Inflammatory macrophage treated with lipopolysaccharide for 1 hour (primary cell): ENCODE data around the gene ARHGEF17.
A peak's percentile ranks its signal among the peaks of the same experiment; 100 is the strongest.

Experiments used
- DNase-seq, 2 donors: peaks; one replicate each; pipeline ENCODE4 v3.0.0-alpha.2; 2020 to 2022

The ARHGEF17 gene

DNA sequence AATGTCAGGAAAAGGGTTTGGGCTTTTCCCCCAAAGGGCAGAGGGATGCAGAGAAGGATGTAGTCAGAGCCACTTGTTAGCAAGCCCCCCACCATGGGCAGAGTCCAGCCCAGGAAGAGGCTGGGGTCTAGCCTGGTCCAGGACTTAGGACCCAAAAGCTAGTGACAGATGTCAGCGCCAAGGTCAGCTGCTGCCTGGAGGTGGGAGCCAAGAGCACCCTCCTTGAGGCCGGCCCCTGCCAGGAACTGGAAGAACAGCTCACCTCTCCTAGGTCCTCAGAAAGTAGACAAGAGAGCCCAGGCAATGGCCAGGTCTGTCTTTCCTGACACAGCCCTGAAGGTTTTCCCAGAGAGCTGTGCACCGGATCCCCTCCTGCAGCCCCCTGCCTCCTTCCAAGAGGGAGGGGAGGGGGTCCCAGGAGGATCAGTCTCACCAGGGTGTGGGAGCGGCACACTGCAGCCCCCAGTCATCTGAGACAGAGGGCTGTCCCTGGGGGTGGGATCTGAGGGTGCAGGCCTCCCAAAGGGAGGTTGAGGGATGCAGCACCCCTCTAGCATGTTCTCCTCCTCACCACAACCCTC is 14.6 kb upstream of the ARHGEF17 start:
- no peak for DNase-seq

DNA sequence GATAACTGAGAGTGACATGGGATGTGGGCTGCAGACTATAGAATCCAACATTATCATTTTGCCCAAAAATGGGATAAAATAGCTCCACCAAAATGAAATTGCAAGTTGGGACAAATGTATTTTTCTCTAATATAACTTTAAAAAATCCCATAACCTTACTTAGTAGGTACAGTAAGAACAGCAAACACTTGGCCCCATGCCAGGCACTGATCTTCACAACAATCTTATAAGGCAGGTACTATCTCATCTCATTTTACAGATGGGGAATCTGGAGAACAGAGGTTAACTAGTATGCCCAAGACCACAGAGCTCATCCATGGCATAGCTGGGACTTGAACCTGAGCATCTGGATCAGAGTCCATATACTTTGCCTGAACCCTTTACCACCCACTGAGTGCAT is 13.5 kb upstream of the ARHGEF17 start:
- no peak for DNase-seq

DNA sequence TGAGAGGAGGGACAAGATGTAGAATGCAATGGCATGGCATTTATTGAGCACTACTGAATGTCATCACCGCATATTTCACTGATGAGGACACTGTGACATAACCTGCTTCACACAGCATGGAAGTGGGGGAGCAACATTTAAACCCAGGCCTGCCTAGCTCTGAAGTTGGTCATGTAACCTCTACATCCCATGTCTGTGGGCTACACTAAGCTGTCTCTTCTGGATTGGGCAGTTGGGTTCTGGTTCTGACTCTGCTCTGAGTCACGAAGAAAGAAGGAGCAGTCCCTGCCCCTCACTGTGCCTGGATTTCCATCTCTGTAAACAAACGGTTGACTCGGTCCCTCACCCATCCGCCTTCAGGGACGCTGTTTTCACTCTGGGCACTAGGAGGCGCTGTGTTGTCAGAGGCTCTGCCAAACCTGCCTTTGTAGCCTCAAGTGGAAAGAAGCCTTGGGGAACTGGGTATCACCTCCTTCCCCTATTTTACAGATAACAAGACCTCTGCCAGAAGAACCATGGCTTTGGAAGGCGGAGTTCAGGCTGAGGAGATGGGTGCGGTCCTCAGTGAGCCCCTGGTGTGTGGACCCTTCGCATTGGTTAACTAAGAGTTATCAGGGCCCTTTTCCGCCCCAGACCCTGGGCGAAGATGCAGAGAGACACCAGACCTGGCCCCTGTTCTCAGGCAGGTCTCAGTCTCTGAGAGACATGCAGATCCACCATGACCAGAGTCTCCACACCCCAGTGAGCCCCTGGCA is 12.7 kb upstream of the ARHGEF17 start:
- peak; percentile 64 to 98 for DNase-seq

DNA sequence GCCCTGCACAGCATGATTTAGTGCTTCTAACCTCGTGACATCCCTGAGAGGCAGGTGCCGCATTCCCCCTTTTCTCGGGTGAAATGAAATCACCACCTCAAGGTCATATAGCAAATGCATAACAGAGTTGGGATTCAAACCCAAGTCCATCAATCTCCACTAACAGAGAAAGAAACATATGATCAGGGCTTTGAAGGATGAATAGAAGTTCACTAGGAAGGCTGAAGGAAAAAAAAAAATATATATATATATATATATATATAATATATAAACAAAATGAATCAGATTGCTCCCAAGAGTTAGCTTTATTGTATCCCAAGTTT is 12.1 kb upstream of the ARHGEF17 start:
- DNase-seq = no peak

DNA sequence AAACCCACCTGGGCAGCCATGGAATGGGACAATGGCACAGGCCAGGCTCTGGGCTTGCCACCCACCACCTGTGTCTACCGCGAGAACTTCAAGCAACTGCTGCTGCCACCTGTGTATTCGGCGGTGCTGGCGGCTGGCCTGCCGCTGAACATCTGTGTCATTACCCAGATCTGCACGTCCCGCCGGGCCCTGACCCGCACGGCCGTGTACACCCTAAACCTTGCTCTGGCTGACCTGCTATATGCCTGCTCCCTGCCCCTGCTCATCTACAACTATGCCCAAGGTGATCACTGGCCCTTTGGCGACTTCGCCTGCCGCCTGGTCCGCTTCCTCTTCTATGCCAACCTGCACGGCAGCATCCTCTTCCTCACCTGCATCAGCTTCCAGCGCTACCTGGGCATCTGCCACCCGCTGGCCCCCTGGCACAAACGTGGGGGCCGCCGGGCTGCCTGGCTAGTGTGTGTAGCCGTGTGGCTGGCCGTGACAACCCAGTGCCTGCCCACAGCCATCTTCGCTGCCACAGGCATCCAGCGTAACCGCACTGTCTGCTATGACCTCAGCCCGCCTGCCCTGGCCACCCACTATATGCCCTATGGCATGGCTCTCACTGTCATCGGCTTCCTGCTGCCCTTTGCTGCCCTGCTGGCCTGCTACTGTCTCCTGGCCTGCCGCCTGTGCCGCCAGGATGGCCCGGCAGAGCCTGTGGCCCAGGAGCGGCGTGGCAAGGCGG is 11.4 kb upstream of the ARHGEF17 start:
- no peak for DNase-seq

DNA sequence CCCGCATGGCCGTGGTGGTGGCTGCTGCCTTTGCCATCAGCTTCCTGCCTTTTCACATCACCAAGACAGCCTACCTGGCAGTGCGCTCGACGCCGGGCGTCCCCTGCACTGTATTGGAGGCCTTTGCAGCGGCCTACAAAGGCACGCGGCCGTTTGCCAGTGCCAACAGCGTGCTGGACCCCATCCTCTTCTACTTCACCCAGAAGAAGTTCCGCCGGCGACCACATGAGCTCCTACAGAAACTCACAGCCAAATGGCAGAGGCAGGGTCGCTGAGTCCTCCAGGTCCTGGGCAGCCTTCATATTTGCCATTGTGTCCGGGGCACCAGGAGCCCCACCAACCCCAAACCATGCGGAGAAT is 10.9 kb upstream of the ARHGEF17 start:
- DNase-seq = no peak

DNA sequence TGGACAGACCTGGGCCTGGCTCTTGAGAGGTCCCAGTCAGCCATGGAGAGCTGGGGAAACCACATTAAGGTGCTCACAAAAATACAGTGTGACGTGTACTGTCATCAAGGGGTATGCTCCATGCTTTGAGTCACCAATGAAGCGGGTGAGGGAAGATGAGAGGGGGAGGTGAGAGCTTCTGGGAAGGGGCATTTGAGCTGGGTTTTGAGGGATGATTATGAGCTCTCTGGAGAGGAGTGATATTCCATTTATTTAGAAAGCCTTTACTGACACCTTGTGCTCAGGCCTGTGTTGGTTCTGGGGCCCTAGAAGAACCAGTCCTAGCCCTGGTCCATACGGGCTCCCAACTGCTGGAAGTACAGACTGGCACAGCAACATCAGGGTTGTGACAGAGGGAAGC is 10.4 kb upstream of the ARHGEF17 start:
- no peak for DNase-seq

DNA sequence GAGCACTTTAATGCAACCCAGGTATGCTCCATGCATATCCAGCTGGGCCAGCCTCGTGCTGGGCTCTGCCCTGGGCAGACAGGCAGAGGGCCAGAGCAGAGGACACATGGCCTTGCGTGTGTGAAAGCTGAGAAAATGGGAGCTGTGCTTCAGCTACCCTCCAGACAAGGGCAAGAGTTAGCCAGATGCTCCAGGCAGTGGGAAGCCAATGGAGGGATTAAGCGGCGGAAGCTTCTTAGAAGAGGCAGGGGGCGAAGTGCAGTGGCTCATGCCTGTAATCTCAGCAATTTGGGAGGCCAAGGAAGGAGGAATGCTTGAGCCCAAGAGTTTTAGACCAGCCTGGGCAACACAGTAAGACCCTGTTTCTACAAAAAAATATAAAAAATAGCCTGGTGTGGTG is 9.8 kb upstream of the ARHGEF17 start:
- no peak for DNase-seq

DNA sequence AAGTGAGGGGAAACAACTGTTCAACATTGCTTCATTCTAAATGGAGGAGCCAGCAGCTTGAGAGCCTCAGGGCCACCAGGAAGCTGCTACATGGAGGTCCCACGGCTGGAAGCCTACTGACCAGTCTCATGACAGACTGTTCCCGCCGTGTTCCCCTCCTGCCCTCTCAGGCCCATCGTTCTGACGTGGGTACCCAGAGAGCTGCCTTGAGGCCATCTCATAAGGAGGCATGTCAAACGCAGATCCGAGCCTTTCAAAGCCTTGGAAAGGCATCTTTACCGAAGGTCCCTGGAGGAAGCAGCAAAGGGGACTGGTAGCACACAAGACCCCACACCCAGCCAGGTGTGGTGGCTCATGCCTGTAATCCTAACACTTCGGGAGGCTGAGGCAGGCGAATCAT is 8.3 kb upstream of the ARHGEF17 start:
- DNase-seq = no peak

DNA sequence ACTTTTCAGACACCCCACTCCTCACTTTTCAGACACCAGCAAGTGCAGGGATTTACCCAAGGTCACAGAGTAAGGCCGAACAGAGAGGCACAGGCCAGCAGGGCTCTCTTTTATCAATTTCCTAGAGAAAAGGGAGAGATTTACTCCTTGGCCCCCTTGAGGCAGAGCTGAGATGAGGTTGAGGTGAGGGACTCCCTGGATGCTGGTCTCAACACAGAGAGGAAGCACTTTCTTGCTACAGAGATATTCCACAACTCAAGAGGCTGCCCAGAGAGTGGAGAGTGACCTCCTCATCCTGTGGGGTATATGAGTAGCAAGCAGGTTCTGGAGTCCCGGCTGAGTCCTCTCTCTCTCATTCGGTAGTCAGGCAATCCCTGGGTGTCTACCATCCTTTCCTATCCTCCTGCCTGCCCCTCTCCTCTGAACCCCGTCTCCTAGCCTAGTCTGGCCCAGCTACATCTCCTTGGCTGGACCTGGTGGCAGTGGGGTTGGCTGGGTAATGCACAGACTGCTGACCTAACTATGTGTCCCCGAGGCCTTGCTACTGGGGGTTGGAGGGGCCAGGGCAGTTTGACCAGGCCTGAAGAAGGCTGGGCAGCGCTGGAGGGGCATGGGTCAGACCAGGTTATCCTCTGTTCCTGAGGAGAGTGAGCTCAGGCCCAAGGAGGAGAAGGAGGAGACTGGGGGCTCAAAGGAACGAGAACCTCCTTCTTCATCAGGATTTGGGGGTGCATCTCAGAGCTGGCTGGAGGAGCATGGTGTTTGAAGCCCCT is 1.8 kb upstream of the ARHGEF17 start:
- DNase-seq = no peak

DNA sequence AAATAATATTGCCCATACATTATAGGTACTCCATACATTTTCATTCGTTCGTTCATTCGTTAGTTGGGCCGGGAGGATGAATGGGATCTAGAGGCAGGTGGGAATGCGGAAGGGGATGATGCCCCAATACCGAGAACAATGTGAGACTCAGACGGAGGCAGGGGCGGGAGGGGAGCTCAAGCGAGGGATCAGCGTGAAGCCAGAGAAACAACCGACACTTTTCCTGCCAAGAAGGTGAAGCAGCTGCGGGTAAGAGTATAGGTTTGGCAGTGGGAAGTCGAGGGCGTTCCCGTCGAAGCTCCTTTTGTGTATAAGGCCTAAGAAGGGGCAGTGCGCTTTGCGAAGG is 1.1 kb upstream of the ARHGEF17 start:
- no peak for DNase-seq

DNA sequence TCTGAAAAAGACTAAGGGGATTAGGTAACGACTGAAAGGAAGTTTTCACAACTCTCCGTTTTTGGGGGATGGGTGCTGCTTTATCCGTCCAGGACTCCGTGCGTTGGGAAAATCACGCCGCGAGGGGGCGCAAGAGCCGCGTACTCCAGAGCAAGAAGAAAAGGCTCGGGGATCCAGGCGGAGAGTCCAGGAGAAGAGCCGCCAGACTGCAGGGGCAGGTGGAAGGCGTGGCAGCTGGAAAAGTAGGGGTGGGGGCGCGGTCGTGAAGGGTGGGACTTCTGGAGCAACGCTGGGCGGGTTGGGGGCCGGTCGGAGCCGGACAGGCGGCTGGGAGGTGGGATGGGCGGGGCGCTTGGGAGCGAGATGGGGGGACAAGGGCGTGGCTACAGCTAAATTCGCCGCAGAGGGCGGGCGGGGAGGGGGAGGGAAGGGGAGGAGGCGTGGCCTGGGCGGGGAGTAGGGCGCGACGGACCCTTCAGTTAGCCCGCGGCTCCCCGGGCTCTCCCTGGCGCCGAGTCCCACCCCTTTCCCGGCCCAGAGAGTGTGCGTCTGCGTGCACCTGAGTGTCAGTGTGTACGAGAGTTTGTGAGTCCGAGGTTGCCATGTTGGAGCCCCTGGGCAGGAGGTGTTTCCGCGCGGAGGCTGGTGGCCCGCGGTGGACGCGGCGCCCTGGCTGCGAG is 613 bp upstream of the ARHGEF17 start:
- DNase-seq = peak; percentile 81 to 98

DNA sequence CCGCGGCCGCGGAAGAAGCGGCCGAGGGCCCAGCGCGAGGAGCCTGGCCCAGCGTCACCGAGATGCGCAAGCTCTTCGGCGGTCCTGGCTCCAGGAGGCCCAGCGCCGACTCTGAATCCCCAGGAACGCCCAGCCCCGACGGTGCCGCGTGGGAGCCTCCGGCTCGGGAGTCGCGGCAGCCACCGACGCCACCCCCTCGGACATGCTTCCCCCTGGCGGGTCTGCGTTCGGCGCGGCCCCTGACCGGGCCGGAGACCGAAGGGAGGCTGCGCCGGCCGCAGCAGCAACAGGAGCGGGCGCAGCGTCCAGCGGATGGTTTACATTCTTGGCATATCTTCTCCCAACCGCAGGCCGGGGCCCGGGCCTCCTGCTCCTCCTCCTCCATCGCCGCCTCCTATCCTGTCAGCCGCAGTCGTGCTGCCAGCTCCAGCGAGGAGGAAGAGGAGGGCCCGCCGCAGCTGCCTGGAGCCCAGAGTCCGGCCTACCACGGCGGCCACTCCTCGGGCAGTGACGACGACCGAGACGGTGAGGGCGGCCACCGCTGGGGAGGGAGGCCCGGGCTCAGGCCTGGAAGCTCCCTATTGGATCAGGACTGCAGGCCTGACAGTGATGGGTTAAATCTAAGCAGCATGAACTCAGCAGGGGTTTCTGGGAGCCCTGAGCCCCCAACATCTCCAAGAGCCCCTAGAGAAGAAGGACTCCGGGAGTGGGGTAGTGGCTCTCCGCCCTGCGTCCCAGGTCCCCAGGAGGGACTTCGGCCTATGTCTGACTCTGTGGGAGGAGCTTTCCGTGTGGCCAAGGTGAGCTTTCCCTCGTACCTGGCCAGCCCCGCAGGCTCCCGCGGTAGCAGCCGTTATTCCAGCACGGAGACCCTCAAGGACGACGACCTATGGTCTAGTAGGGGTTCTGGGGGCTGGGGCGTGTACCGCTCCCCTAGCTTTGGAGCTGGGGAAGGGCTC is 1.2 kb downstream of the ARHGEF17 start:
- peak; percentile 58 to 62 for DNase-seq

DNA sequence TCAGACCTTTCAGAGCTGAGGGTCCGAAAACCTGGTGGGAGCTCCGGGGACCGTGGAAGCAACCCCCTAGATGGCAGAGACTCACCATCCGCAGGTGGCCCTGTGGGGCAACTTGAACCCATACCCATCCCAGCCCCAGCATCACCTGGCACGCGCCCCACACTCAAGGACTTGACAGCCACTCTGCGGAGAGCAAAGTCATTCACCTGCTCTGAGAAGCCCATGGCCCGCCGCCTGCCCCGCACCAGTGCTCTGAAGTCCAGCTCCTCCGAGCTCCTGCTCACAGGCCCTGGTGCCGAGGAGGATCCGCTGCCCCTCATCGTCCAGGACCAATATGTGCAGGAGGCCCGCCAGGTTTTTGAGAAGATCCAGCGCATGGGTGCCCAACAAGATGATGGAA is 2.0 kb downstream of the ARHGEF17 start:
- no peak for DNase-seq

DNA sequence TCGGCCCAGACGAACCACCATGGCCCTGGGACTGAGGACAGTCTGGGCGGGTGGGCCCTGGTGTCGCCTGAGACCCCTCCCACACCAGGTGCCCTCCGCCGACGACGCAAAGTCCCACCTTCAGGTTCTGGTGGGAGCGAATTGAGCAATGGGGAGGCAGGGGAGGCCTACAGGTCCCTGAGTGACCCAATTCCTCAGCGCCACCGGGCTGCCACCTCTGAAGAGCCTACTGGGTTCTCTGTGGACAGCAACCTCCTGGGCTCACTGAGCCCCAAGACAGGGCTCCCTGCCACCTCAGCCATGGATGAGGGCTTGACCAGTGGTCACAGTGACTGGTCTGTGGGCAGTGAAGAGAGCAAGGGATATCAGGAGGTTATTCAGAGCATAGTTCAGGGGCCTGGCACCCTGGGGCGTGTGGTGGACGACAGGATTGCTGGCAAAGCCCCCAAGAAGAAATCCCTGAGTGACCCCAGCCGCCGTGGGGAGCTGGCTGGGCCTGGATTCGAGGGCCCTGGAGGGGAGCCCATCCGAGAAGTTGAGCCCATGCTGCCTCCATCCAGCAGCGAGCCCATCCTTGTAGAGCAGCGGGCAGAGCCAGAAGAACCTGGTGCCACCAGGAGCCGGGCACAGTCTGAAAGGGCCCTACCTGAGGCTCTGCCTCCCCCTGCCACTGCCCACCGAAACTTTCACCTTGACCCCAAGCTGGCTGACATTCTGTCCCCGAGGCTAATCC is 2.8 kb downstream of the ARHGEF17 start:
- no peak for DNase-seq

DNA sequence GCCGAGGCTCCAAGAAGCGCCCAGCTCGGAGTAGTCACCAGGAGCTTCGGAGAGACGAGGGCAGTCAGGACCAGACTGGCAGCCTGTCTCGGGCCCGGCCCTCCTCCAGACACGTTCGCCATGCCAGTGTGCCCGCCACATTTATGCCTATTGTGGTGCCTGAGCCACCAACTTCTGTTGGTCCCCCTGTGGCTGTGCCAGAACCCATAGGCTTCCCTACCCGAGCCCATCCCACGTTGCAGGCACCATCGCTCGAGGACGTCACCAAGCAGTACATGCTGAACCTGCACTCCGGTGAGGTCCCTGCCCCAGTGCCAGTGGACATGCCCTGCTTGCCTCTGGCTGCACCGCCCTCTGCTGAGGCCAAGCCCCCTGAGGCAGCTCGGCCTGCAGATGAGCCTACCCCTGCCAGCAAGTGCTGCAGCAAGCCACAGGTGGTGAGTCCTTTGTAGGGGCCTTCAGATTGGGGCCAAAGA is 3.4 kb downstream of the ARHGEF17 start:
- no peak for DNase-seq

DNA sequence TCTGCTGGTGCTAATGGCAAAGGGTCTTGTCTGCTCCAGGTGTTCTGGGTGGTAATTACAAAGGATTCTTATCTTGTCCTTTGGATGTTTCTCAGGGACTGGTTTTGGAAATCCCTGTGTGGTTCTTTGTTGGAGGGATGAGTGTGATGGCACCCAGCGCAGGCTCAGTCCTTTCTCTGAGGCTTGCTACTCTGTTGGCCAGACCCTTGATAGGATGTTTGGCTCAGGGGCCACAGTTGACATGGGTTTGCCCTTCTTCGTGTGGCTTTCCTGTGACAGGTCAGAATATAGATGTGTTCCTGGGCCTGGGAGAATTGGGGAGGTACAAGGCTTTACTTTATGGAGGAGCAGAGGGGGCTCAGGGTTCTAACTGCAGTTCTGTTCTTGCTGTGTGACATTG is 4.0 kb downstream of the ARHGEF17 start:
- DNase-seq = no peak

DNA sequence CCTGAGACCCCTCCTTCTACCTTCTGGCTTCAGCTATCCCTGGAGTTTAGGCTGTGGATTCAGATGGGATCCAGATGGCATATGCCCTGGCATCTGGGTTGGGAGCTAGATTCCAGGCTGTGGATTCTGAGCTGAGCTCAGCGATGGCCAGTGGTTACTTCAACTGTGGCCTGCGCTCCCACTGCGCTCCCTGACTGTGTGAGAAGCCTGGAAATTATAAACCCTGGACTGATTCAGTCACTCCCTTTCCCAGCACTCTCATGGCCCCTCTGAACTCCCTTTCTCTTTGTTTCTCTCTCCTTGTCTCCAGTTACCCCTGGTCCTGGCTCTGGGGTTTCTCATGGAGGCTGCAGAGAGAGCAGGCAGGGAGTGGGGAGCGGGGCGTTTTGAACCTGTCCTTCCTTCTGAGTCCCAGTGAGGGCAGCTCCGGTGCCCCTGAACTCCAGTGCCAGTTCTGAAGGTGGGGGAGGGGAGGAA is 4.8 kb downstream of the ARHGEF17 start:
- DNase-seq = no peak

DNA sequence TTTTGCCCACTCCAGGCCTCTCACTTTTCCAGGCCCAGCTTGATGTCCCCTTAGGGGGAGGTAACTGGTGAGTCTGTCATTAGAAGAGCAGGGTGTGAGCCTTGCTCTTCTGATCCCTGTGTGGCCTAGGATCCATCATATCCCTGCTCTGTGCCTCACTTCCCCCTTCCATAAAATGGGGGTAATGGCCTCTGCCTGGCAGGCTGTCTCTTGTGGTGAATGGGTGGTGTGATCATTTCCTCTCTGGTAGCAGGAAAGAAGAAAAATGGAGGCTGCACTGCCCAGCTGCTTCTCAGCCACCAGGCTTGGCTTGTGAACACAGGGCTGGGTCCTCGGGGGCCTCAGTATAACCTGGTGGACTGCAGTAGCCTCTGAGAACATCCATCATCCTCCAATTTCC is 5.6 kb downstream of the ARHGEF17 start:
- peak in 1 of 2 donors; percentile 35 for DNase-seq

DNA sequence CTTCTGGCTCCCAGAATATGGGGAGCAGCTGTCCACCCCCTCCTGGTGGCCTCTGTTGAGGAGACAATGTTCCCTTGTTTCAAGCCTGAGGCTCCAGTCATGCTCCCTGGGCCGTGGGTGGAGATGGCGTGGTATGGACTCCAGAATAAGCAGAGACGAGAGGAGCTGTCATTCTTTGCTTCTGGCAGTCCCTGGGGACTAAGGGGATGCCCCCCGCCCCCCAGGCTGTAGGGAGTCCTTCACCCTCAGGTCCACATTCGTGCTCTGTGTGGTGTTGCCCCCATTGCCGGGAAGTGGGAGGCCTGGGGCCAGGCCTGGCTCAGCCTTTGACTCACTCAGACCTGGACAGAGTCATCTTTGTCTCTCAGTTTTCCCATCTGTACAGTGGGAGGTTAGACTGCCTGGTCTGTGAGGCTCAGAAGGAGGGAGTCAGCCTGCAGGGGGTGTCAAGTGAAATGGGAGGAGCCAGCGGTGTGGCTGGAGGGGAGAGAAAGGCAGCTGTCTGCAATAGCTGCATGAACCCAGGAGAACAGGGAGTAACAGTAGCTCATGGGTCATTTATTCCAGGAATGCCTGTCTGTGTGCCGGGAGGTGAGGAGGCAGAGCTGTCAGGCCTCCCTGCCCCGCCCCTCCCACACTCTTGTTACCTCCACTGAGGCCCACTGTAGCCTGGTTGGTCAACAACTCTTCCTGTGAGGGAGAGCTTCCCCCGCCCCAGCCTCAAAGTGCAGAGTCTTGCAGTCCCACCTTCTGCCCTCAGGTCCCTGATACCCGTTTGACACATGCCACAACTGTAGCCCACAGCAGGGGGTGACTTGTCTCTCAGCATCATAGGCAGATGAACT is 6.3 kb downstream of the ARHGEF17 start:
- DNase-seq = peak in 1 of 2 donors; percentile 38
